A673 (cell line): ENCODE data around the gene LPXN.

ENCODE experiments used
- CTCF ChIP-seq: fragments of 300-800, 200-600 bp; sonication (generic); conservative IDR thresholded peaks from 2 replicates; pipeline ENCODE4 v1.5.1; 2017; ENCODE audit warnings: low read depth, mild to moderate bottlenecking, antibody characterized with exemption, low read length, moderate library complexity, mixed read lengths
- EZH2 ChIP-seq: fragments of 200-600 bp; sonication (generic); IDR thresholded peaks from 2 replicates; pipeline ENCODE4 v1.6.1; 2017; ENCODE audit warnings: borderline replicate concordance, low read depth, mild to moderate bottlenecking, mixed read lengths, antibody characterized with exemption, low read length; ENCODE audit not compliant: poor library complexity, severe bottlenecking

GRCh38 chr11:58582437-58582836, 6.8 kb upstream of the LPXN start:
- TF ChIP-seq EZH2 (no peak), CTCF (no peak)
